Lung (tissue), 12 donors: ENCODE results near the gene HERPUD2. TPM values are rescaled to one million over a fixed set of nuclear protein-coding genes. Genes with fewer than 3 reads are reported as not detected.

Experiments
- ATAC-seq: fragments of 200-7000 bp; cut with Tn5 transposase; one replicate; pipeline ENCODE4 v1.9.1; 2020; ENCODE audit warnings: moderate number of reproducible peaks; ENCODE audit not compliant: insufficient read depth, low FRiP score
- DNase-seq, 3 donors: peaks; one replicate each; pipeline ENCODE4 v3.0.0-alpha.2; 2013 to 2017
- H3K27ac ChIP-seq, 2 donors: one replicate each; pipeline ENCODE4 v1.5.1; 2013; ENCODE audit warnings: mild to moderate bottlenecking in 2 of 2, moderate library complexity in 2 of 2, control low read depth in 1 of 2, inconsistent platforms in 1 of 2, low read depth in 1 of 2, low read length in 1 of 2
- H3K27me3 ChIP-seq, 3 donors: one replicate each; pipeline ENCODE4 v1.5.1; 2013; ENCODE audit warnings: low read length in 2 of 3; ENCODE audit not compliant: control insufficient read depth in 3 of 3, insufficient read depth in 3 of 3
- H3K36me3 ChIP-seq, 4 donors: one replicate each; pipeline ENCODE4 v1.5.1; 2013; ENCODE audit warnings: low read length in 4 of 4, mild to moderate bottlenecking in 1 of 4, moderate library complexity in 1 of 4; ENCODE audit not compliant: control insufficient read depth in 4 of 4, insufficient read depth in 4 of 4
- H3K4me1 ChIP-seq, 5 donors: one replicate each; pipeline ENCODE4 v1.5.1; 2013; ENCODE audit warnings: low read length in 5 of 5, mild to moderate bottlenecking in 2 of 5, moderate library complexity in 1 of 5; ENCODE audit not compliant: control insufficient read depth in 5 of 5, insufficient read depth in 5 of 5
- H3K4me3 ChIP-seq: one replicate; pipeline ENCODE4 v1.5.1; 2013; ENCODE audit warnings: mild to moderate bottlenecking, control low read depth, moderate library complexity
- H3K9ac ChIP-seq, 2 donors: one replicate each; pipeline ENCODE4 v1.5.1; 2013; ENCODE audit warnings: low read length in 2 of 2, control low read depth in 1 of 2; ENCODE audit not compliant: insufficient read depth in 1 of 2
- H3K9me3 ChIP-seq, 4 donors: one replicate each; pipeline ENCODE4 v1.5.1; 2013; ENCODE audit warnings: low read length in 3 of 4, mild to moderate bottlenecking in 1 of 4, moderate library complexity in 1 of 4; ENCODE audit not compliant: control insufficient read depth in 4 of 4, insufficient read depth in 3 of 4
- WGBS, 2 donors: extraction: QIAGEN DNeasy Blood & Tissue Kit; methylation state at CpG; one replicate each; pipeline ENCODE4 v1.1.7; 2013; 5-methylcytosine and 5-hydroxymethylcytosine counted together
- polyA plus RNA-seq, 2 donors: library from polyadenylated mRNA; stranded (reverse); fragments of 200-250 nt; gene quantifications; one replicate each; pipeline ENCODE4 v1.2.1, GENCODE V29; 2013
- total RNA-seq, 2 donors: library from RNA; depleted of rRNA in 1 of 2; stranded (reverse); fragments of >200 nt in 1 of 2; gene quantifications; one replicate each; pipeline ENCODE4 v1.2.1, GENCODE V29; 2014 to 2021
- TF ChIP-seq, protein P1 (sequence below): IDR thresholded peaks from 2 replicates; pipeline ENCODE4 v1.5.1; 2012; ENCODE audit warnings: mild to moderate bottlenecking; ENCODE audit errors: control extremely low read depth, extremely low read depth
- donor health status: control.
- donor health status: control.
- donor health status: Bipolar disorder and iron deficiency.
- donor health status: healthy.
- donor health status: DM: yes; HTN: yes; CAD: no.

The HERPUD2 gene
- total and polyA plus RNA-seq, 4 donors = 10.4 to 32.2 (median 21.8) TPM

- peak; percentile 84 for ATAC-seq
- WGBS, 2 donors = 44 to 48% methylated on average over 16 of the region's 16 CpGs
- no peaks in the 10 kb centered on the region for H3K27me3 ChIP-seq
- H3K9me3 ChIP-seq = no peaks in the 10 kb centered on the region
- TF ChIP-seq, protein P1, sequence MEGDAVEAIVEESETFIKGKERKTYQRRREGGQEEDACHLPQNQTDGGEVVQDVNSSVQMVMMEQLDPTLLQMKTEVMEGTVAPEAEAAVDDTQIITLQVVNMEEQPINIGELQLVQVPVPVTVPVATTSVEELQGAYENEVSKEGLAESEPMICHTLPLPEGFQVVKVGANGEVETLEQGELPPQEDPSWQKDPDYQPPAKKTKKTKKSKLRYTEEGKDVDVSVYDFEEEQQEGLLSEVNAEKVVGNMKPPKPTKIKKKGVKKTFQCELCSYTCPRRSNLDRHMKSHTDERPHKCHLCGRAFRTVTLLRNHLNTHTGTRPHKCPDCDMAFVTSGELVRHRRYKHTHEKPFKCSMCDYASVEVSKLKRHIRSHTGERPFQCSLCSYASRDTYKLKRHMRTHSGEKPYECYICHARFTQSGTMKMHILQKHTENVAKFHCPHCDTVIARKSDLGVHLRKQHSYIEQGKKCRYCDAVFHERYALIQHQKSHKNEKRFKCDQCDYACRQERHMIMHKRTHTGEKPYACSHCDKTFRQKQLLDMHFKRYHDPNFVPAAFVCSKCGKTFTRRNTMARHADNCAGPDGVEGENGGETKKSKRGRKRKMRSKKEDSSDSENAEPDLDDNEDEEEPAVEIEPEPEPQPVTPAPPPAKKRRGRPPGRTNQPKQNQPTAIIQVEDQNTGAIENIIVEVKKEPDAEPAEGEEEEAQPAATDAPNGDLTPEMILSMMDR = peak; percentile 73
- no peak overlapping the region for H3K27ac ChIP-seq
- no peak overlapping the region for H3K9ac ChIP-seq
- H3K4me1 ChIP-seq = no peaks in the 10 kb centered on the region
- H3K36me3 ChIP-seq = peaks cover 0 to 9% (median 6%) of the 10 kb centered on the region in 4 donors
- DNase-seq = peak; percentile 42 to 53 (median 48)
- H3K4me3 ChIP-seq = no peak overlapping the region
Measured at GRCh38 chr7:35624299-35625186, 70.4 kb downstream of the HERPUD2 start.

- no peaks in the 10 kb centered on the region for H3K9me3 ChIP-seq
- ATAC-seq (no peak), DNase-seq (no peak)
- H3K4me1 ChIP-seq = no peaks in the 10 kb centered on the region
- 71 to 82% methylated on average over 2 of the region's 2 CpGs for WGBS, 2 donors
- TF ChIP-seq, protein P1 = no peak
- no peaks in the 10 kb centered on the region for H3K27me3 ChIP-seq
- H3K27ac ChIP-seq = no peak overlapping the region
- no peak overlapping the region for H3K9ac ChIP-seq
- H3K4me3 ChIP-seq = no peak overlapping the region
- peaks cover 0 to 6% (median 2%) of the 10 kb centered on the region in 4 donors for H3K36me3 ChIP-seq
Measured at GRCh38 chr7:35623381-35623780, 71.6 kb downstream of the HERPUD2 start.

GRCh38 chr7:35619863-35620262 is 75.1 kb downstream of the HERPUD2 start:
- WGBS, 2 donors = 70 to 86% methylated on average over 1 of the region's 1 CpG
- DNase-seq = peak in 2 of 3 donors; percentile 10 to 36
- H3K4me3 ChIP-seq = no peak overlapping the region
- H3K27me3 ChIP-seq = no peaks in the 10 kb centered on the region
- no peaks in the 10 kb centered on the region for H3K36me3 ChIP-seq
- no peak overlapping the region for H3K9ac ChIP-seq
- H3K9me3 ChIP-seq = no peaks in the 10 kb centered on the region
- no peaks in the 10 kb centered on the region for H3K4me1 ChIP-seq
- no peak overlapping the region for H3K27ac ChIP-seq
- ATAC-seq = no peak
- TF ChIP-seq, protein P1 = no peak
